Upper lobe of right lung (tissue), 1 donor: ENCODE measurements around the gene ARID5B. TPM values are rescaled to one million over a fixed set of nuclear protein-coding genes. Genes with fewer than 3 reads are reported as not detected.

Experiments
- ATAC-seq: fragments of 200-7000 bp; cut with Tn5 transposase; one replicate; pipeline ENCODE4 v1.9.1; 2020; ENCODE audit warnings: mild to moderate bottlenecking, moderate library complexity
- DNase-seq: peaks from one replicate; pipeline ENCODE4 v3.0.0-alpha.2; 2020
- H3K27ac ChIP-seq: fragments of 200-600 bp; one replicate; pipeline ENCODE4 v1.8.0; 2022
- H3K27me3 ChIP-seq: fragments of 200-600 bp; one replicate; pipeline ENCODE4 v1.8.0; 2022; ENCODE audit warnings: mild to moderate bottlenecking
- H3K36me3 ChIP-seq: fragments of 200-600 bp; one replicate; pipeline ENCODE4 v1.8.0; 2022
- H3K4me1 ChIP-seq: fragments of 200-600 bp; one replicate; pipeline ENCODE4 v1.8.0; 2022
- H3K4me3 ChIP-seq: fragments of 200-600 bp; one replicate; pipeline ENCODE4 v1.8.0; 2022; ENCODE audit warnings: mild to moderate bottlenecking
- H3K9me3 ChIP-seq: fragments of 200-600 bp; one replicate; pipeline ENCODE4 v1.8.0; 2022
- intact Hi-C: fragments of 100-400 bp; cut with DNase I; formaldehyde crosslinking; loops from one replicate; pipeline ENCODE4 v1.11.0; 2022
- total RNA-seq: library from RNA; stranded (reverse); fragmentation: NEBNext Ultra II Directional; extraction: Animal tissue kit (Norgen Biotek cat#: 25700); gene quantifications from one replicate; pipeline ENCODE4 v1.2.1, GENCODE V29; 2021
- TF ChIP-seq, protein P1 (sequence below): fragments of 200-600 bp; IDR thresholded peaks from one replicate; pipeline ENCODE4 v1.8.0; 2022; ENCODE audit warnings: antibody characterized with exemption
- donor health status: DM: no; HTN: yes; CAD: no; lungs with severe emphysema.

ARID5B gene
- total RNA-seq, 1 donor from 2014 or later, result 34.1 TPM

- DNase-seq, result no peak
- no peaks in the 10 kb centered on the region for H3K36me3 ChIP-seq
- TF ChIP-seq, protein P1, sequence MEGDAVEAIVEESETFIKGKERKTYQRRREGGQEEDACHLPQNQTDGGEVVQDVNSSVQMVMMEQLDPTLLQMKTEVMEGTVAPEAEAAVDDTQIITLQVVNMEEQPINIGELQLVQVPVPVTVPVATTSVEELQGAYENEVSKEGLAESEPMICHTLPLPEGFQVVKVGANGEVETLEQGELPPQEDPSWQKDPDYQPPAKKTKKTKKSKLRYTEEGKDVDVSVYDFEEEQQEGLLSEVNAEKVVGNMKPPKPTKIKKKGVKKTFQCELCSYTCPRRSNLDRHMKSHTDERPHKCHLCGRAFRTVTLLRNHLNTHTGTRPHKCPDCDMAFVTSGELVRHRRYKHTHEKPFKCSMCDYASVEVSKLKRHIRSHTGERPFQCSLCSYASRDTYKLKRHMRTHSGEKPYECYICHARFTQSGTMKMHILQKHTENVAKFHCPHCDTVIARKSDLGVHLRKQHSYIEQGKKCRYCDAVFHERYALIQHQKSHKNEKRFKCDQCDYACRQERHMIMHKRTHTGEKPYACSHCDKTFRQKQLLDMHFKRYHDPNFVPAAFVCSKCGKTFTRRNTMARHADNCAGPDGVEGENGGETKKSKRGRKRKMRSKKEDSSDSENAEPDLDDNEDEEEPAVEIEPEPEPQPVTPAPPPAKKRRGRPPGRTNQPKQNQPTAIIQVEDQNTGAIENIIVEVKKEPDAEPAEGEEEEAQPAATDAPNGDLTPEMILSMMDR, result no peak
- no peak for ATAC-seq
- intact Hi-C loops, result no loop called here
- H3K4me1 ChIP-seq, result peaks cover 57% of the 10 kb centered on the region
- no peaks in the 10 kb centered on the region for H3K9me3 ChIP-seq
- peak overlapping the region; percentile 58 for H3K27ac ChIP-seq
- no peaks in the 10 kb centered on the region for H3K27me3 ChIP-seq
- no peak overlapping the region for H3K4me3 ChIP-seq
These were observed 116.0 kb downstream of the ARID5B start for GRCh38 chr10:62017491-62017870.

DNA sequence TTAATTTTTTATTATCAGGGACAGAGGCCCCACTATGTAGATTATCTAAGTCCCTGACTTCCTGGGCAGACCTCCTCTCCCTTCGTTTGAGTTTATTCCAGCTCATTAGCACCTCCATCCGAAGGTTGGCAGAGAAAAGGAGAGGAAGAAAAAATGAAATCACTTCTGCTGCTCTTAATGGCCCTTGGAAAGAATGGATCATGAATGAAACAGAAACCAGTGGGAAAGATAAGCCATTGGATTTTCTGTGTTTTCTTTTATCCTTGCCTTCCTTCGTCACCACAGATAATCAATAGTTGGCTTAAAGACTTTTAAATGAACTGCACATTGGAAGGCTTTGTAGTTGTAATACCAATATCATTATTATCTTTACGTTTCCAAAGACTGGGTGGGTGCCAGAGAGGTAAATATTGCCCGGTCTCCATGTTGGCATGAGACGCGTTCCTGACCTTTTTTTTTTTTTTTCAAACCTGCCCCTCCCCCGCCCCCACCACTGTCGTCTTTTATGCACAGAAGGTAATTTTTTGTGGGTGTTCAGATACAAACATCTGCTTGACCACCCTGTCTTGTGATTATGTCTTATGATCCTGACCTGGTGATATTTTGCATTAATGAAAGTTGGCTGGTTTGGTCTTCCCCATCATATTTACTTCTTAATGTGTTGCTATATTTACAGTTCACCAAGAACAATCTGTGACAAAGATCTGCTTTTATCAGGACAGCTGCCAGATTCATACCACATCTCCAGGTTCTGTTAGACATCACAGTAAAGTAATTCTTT lies 116.8 kb downstream of the ARID5B start:
- no peak overlapping the region for H3K4me3 ChIP-seq
- ATAC-seq, result no peak
- TF ChIP-seq, protein P1, result no peak
- H3K4me1 ChIP-seq, result peaks cover 57% of the 10 kb centered on the region
- H3K27ac ChIP-seq, result peak overlapping the region; percentile 33
- intact Hi-C loops, result no loop called here
- H3K27me3 ChIP-seq, result no peaks in the 10 kb centered on the region
- DNase-seq, result no peak
- H3K36me3 ChIP-seq, result no peaks in the 10 kb centered on the region
- H3K9me3 ChIP-seq, result no peaks in the 10 kb centered on the region

DNA sequence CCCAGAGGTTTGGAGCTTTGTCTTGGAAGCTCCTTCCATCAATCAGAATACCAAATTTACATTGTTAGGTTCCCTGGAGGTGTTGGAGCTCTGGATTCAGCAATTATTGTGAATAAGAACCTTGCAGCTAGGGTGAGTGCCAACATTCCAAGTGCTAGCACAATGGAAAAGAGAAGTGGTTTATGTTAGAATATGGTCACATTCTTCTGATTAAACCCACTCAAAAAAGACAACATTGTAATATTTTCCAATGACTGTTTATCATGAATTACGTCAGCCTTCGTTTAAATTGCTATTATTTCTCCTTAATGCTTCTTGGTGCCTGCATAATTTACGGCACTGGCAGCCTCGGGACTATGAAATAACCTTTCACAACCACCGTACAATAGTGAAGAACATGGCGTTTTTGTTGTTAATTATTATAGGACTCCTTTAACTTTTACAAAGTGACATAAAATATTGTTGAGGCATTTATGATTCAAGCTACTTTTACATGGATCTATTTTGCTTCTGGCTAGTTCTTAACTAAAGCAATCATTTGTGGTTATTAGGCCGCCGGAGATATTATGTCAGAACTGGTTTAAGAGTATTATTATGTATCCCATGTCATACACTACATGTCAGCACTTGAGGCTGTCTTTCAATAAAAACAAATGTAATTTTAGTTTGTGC lies 117.7 kb downstream of the ARID5B start:
- TF ChIP-seq, protein P1, result no peak
- DNase-seq, result no peak

DNA sequence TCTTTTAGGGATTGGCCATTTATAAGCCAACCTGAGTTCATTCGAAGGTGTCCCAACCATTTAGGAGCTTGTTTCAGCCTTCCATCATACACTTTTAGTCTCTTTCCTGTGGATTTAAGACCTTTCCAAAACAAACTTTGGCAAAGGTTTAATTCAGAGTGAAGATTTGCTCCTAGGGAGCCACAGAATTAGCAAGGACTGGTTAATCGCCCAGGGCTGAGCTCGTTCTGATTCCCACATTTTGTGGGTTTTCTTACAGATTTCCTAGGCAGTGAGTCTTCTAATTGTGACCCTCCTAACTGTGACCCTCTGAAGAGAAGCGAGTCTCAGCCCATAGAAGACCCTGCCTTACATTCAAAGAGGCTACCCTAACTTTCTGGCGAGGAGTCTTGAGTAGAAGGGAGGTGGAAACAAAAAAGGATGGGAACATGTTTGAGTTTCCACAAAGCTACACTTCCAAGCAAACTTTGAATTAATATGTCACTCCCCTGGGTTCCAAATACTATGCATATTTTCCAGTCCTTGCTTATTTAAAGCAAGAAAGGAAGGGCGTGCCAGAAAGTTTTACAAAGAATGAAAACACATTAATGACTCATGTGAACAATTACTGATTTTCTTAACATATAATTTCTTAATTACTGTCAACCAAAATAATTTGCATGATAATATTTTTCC lies 118.3 kb downstream of the ARID5B start:
- H3K4me1 ChIP-seq, result peaks cover 57% of the 10 kb centered on the region

More for the DNA sequence above, 117.7 kb downstream of the ARID5B start:
- intact Hi-C loops, result no loop called here
- H3K4me1 ChIP-seq, result peaks cover 57% of the 10 kb centered on the region
- peak overlapping the region; percentile 33 for H3K27ac ChIP-seq
- no peaks in the 10 kb centered on the region for H3K27me3 ChIP-seq
- no peak overlapping the region for H3K4me3 ChIP-seq
- peak; percentile 45 for ATAC-seq
- no peaks in the 10 kb centered on the region for H3K9me3 ChIP-seq
- no peaks in the 10 kb centered on the region for H3K36me3 ChIP-seq

GRCh38 chr10:62021128-62021665 lies 119.7 kb downstream of the ARID5B start:
- H3K4me3 ChIP-seq, result no peak overlapping the region
- H3K4me1 ChIP-seq, result peaks cover 56% of the 10 kb centered on the region
- no peaks in the 10 kb centered on the region for H3K27me3 ChIP-seq
- TF ChIP-seq, protein P1, result no peak
- H3K36me3 ChIP-seq, result no peaks in the 10 kb centered on the region
- intact Hi-C loops, result no loop called here
- no peak for DNase-seq
- ATAC-seq, result no peak
- H3K9me3 ChIP-seq, result no peaks in the 10 kb centered on the region
- no peak overlapping the region for H3K27ac ChIP-seq

More for the DNA sequence above, 118.3 kb downstream of the ARID5B start:
- Histone ChIP-seq H3K9me3 (no peaks in the 10 kb centered on the region), H3K27me3 (no peaks in the 10 kb centered on the region), H3K36me3 (no peaks in the 10 kb centered on the region), H3K4me3 (no peak overlapping the region), H3K27ac (peak overlapping the region; percentile 33)
- TF ChIP-seq, protein P1, result no peak
- intact Hi-C loops, result no loop called here
- DNase-seq (no peak), ATAC-seq (no peak)
